Vein endothelial cell (primary cell): ENCODE data around the gene FN1. TPM values are rescaled to one million over a fixed set of nuclear protein-coding genes. Genes with fewer than 3 reads are reported as not detected.

ENCODE experiments used
- total RNA-seq: library from RNA; depleted of rRNA; stranded (reverse); fragments of >200 nt; gene quantifications from 2 replicates; pipeline ENCODE4 v1.2.3, GENCODE V29; 2012

Gene FN1
- 1,141 and 2,305 TPM in 2 replicates for total RNA-seq

GRCh38 chr2:215435870-215436704, at the start of gene FN1:
Gene FN1 (minus strand): TSS chr2:215436068. CDS start chr2:215435802, 266 bp downstream.

GRCh38 chr2:215311625-215312396, 124.1 kb downstream of the FN1 start, which contains the start of gene ATIC:
Gene ATIC (plus strand): TSS chr2:215312059. CDS start chr2:215312143, 84 bp downstream.

Other genes with a start within 250 kb of the FN1 start
- 9.3 and 13.1 TPM in 2 replicates for gene ATIC, start 124.0 kb downstream of the FN1 start, total RNA-seq